Stimulated activated naive CD8-positive, alpha-beta T cell treated with anti-CD3 and anti-CD28 coated beads, Interleukin-15, Interleukin-2, amounts not matched to agents 100 U/mL and 50 U/mL, for 24 hours (primary cell): Measurements from ENCODE around the gene PLS3.
"Not testable (repeated sequence)": the region's sequence is repeated elsewhere in the genome, so short reads cannot be mapped to it uniquely, and the experiment has no call there.

Experiments
- ATAC-seq: fragments of 150-1000 bp; cut with Tn5 transposase; one replicate; pipeline ENCODE4 v1.10.0; 2021
- DNase-seq: peaks from one replicate; pipeline ENCODE4 v3.0.0; 2021

Gene PLS3

GRCh38 chrX:115606861-115607260 lies 45.9 kb downstream of the PLS3 start:
- no peak for DNase-seq
- ATAC-seq: no peak

GRCh38 chrX:115609621-115610020 lies 48.6 kb downstream of the PLS3 start:
- ATAC-seq: no peak
- DNase-seq: no peak

GRCh38 chrX:115616943-115617563 lies 56.1 kb downstream of the PLS3 start:
- DNase-seq: no peak

GRCh38 chrX:115622534-115622933 lies 61.6 kb downstream of the PLS3 start:
- ATAC-seq (no peak), DNase-seq (no peak)

More at GRCh38 chrX:115616943-115617563, 56.1 kb downstream of the PLS3 start:
- peak; percentile 63 for ATAC-seq

- DNase-seq: no peak
These were observed 63.9 kb downstream of the PLS3 start for GRCh38 chrX:115624916-115625315.

GRCh38 chrX:115625572-115626301 lies 64.8 kb downstream of the PLS3 start:
- DNase-seq: no peak

More at GRCh38 chrX:115624916-115625315, 63.9 kb downstream of the PLS3 start:
- no peak for ATAC-seq

GRCh38 chrX:115630204-115630603 lies 69.2 kb downstream of the PLS3 start:
- ATAC-seq: no peak
- DNase-seq: no peak

More at GRCh38 chrX:115625572-115626301, 64.8 kb downstream of the PLS3 start:
- no peak for ATAC-seq

- ATAC-seq: no peak
- no peak for DNase-seq
These were observed 71.5 kb downstream of the PLS3 start for GRCh38 chrX:115632455-115632854.

GRCh38 chrX:115633397-115633796 lies 72.4 kb downstream of the PLS3 start:
- not testable (repeated sequence) for DNase-seq, ATAC-seq

GRCh38 chrX:115639334-115639880 lies 78.4 kb downstream of the PLS3 start:
- ATAC-seq: no peak
- DNase-seq: no peak

GRCh38 chrX:115642311-115642710 lies 81.3 kb downstream of the PLS3 start:
- ATAC-seq (no peak), DNase-seq (no peak)

GRCh38 chrX:115642895-115643530 lies 82.0 kb downstream of the PLS3 start:
- DNase-seq: peak; percentile 8
- ATAC-seq: no peak

GRCh38 chrX:115644397-115644796 lies 83.4 kb downstream of the PLS3 start:
- not testable (repeated sequence) for DNase-seq, ATAC-seq

GRCh38 chrX:115649461-115650063 lies 88.6 kb downstream of the PLS3 start:
- no peak for ATAC-seq
- DNase-seq: no peak

- ATAC-seq: no peak
- no peak for DNase-seq
These were observed 89.5 kb downstream of the PLS3 start for GRCh38 chrX:115650449-115650848.

- DNase-seq (peak; percentile 5), ATAC-seq (no peak)
These were observed 89.9 kb downstream of the PLS3 start for GRCh38 chrX:115650916-115651315.

- ATAC-seq (no peak), DNase-seq (no peak)
These were observed 91.2 kb downstream of the PLS3 start for GRCh38 chrX:115652221-115652620.

- no peak for DNase-seq
- ATAC-seq: no peak
These were observed 104.1 kb downstream of the PLS3 start for GRCh38 chrX:115665122-115665521.

GRCh38 chrX:115679460-115679859 lies 118.5 kb downstream of the PLS3 start:
- DNase-seq (no peak), ATAC-seq (no peak)

- ATAC-seq (no peak), DNase-seq (no peak)
These were observed 126.6 kb downstream of the PLS3 start for GRCh38 chrX:115687595-115687994.

- DNase-seq (no peak), ATAC-seq (no peak)
These were observed 129.0 kb downstream of the PLS3 start for GRCh38 chrX:115689931-115690330.

GRCh38 chrX:115690511-115691216 lies 129.7 kb downstream of the PLS3 start:
- ATAC-seq (peak; percentile 49), DNase-seq (peak; percentile 22)
